GM12891 (cell line): ENCODE data around the gene SP1.

Experiments
- PAX5 ChIP-seq: IDR thresholded peaks from 2 replicates; pipeline ENCODE4 v1.6.1; 2011; ENCODE audit warnings: low read length, moderate library complexity, mild to moderate bottlenecking; ENCODE audit not compliant: insufficient read depth, severe bottlenecking
- POLR2A ChIP-seq: IDR thresholded peaks from 2 replicates; pipeline ENCODE4 v1.6.1; 2011; ENCODE audit warnings: low read depth, low read length, control low read depth
- POLR2AphosphoS5 ChIP-seq: IDR thresholded peaks from 2 replicates; pipeline ENCODE4 v1.6.1; 2011; ENCODE audit warnings: low read depth, low read length, control low read depth
- POU2F2 ChIP-seq: IDR thresholded peaks from 2 replicates; pipeline ENCODE4 v1.6.1; 2011; ENCODE audit warnings: low read depth, mild to moderate bottlenecking, control low read depth, low read length, moderate library complexity
- SPI1 ChIP-seq: IDR thresholded peaks from 2 replicates; pipeline ENCODE4 v1.6.1; 2011; ENCODE audit warnings: low read depth, low read length, control low read depth
- TAF1 ChIP-seq: IDR thresholded peaks from 2 replicates; pipeline ENCODE4 v1.6.1; 2011; ENCODE audit warnings: low read depth, low read length, control low read depth

GRCh38 chr12:53389702-53390101 lies 9.7 kb downstream of the SP1 start:
- TF ChIP-seq TAF1 (no peak), POLR2A (no peak), SPI1 (no peak), POLR2AphosphoS5 (no peak), PAX5 (no peak), POU2F2 (no peak)
